OCI-LY1 (cell line): ENCODE measurements around the gene ZIC3.

Source experiments
- H2AFZ ChIP-seq: fragments of 200-600 bp; sonication (generic), shearing (Covaris generic); 2 replicates; pipeline ENCODE4 v1.6.0; 2014; ENCODE audit warnings: antibody characterized with exemption, mild to moderate bottlenecking, low read length
- H3F3A ChIP-seq: fragments of 200-600 bp; sonication (generic), shearing (Covaris generic); 2 replicates; pipeline ENCODE4 v1.6.0; 2014; ENCODE audit warnings: mild to moderate bottlenecking, antibody characterized with exemption, low read length, moderate library complexity; ENCODE audit not compliant: insufficient read depth
- H3K27ac ChIP-seq: fragments of 200-600 bp; sonication (generic); 2 replicates; pipeline ENCODE4 v1.5.1; 2014; ENCODE audit warnings: low read length, mixed run types, mild to moderate bottlenecking, low read depth; ENCODE audit not compliant: poor library complexity, severe bottlenecking
- H3K27me3 ChIP-seq: fragments of 200-600 bp; sonication (generic); 2 replicates; pipeline ENCODE4 v1.6.0; 2014; ENCODE audit warnings: antibody characterized with exemption, mild to moderate bottlenecking, low read length, moderate library complexity; ENCODE audit not compliant: insufficient read depth
- H3K36me3 ChIP-seq: fragments of 200-600 bp; sonication (generic); 2 replicates; pipeline ENCODE4 v1.6.1; 2014; ENCODE audit warnings: mild to moderate bottlenecking, antibody characterized with exemption, low read length, moderate library complexity, mixed read lengths; ENCODE audit not compliant: insufficient read depth
- H3K4me1 ChIP-seq: fragments of 200-600 bp; sonication (generic); 2 replicates; pipeline ENCODE4 v1.5.1; 2014; ENCODE audit warnings: mild to moderate bottlenecking, low read length, moderate library complexity; ENCODE audit not compliant: insufficient read depth, severe bottlenecking
- H3K4me2 ChIP-seq: fragments of 200-600 bp; sonication (generic), shearing (Covaris generic); 2 replicates; pipeline ENCODE4 v1.6.1; 2014; ENCODE audit warnings: low read length
- H3K4me3 ChIP-seq: fragments of 200-600 bp; sonication (generic); 2 replicates; pipeline ENCODE4 v1.5.1; 2014; ENCODE audit warnings: low read length, low read depth, mild to moderate bottlenecking, mixed read lengths; ENCODE audit not compliant: poor library complexity, severe bottlenecking
- H3K79me2 ChIP-seq: fragments of 200-600 bp; shearing (Covaris generic); 2 replicates; pipeline ENCODE4 v1.6.1; 2016; ENCODE audit warnings: mixed run types, low read length, mixed read lengths; ENCODE audit not compliant: insufficient read depth
- H3K9ac ChIP-seq: fragments of 200-600 bp; sonication (generic), shearing (Covaris generic); 2 replicates; pipeline ENCODE4 v1.6.1; 2014; ENCODE audit warnings: mild to moderate bottlenecking, low read length, mixed read lengths
- H3K9me2 ChIP-seq: fragments of 200-600 bp; sonication (generic), shearing (Covaris generic); 2 replicates; pipeline ENCODE4 v1.6.1; 2014; ENCODE audit warnings: low read depth, mild to moderate bottlenecking, low read length, mixed read lengths
- H3K9me3 ChIP-seq: fragments of 200-600 bp; shearing (Covaris generic); 2 replicates; pipeline ENCODE4 v1.6.1; 2014; ENCODE audit warnings: low read length, mixed read lengths
- H4K20me1 ChIP-seq: fragments of 200-600 bp; sonication (generic), shearing (Covaris generic); 2 replicates; pipeline ENCODE4 v1.6.0; 2016; ENCODE audit warnings: mild to moderate bottlenecking, low read length; ENCODE audit not compliant: insufficient read depth
- EZH2 ChIP-seq: fragments of 200-600 bp; sonication (generic), shearing (Covaris generic); IDR thresholded peaks from 2 replicates; pipeline ENCODE4 v1.8.0; 2017; ENCODE audit warnings: borderline replicate concordance, mixed run types, mild to moderate bottlenecking, antibody characterized with exemption, low read length, moderate library complexity, mixed read lengths
- TF ChIP-seq, protein P1 (sequence below): fragments of 200-600 bp; sonication (generic), shearing (Covaris generic); IDR thresholded peaks from 2 replicates; pipeline ENCODE4 v1.5.1; 2017; ENCODE audit warnings: mild to moderate bottlenecking, antibody characterized with exemption, low read length, moderate library complexity, mixed read lengths

ZIC3 gene

DNA sequence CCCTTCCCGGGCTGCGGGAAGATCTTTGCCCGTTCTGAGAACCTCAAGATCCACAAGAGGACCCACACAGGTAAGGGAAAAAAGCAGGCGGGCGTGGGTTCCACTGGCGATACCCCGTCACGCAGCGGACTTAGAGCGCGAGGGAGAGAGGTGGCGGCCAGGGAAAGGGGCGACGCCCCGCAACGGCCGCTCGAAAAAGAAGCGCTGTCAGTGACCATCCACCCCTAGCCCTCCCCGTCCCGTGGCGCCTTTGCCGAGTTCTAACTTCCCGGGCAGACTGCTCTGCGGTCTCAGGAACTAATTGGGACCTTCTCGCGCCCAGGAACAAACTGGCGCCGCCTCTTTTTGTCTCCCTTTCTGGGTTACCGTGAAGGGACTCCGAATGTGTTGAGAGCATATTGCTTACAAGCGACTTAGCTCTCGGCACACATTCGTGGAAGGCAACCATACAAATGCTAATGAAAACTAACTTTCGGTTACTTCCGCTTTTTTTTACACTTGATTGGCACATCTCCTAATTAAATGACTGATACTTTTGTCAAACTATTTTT lies 1.8 kb downstream of the ZIC3 start:
- no peak overlapping the region for H3K4me3 ChIP-seq
- H4K20me1 ChIP-seq: no peaks in the 10 kb centered on the region
- H3K9me3 ChIP-seq: no peaks in the 10 kb centered on the region
- H3K4me2 ChIP-seq: no peak overlapping the region
- no peaks in the 10 kb centered on the region for H3K79me2 ChIP-seq
- H3K9me2 ChIP-seq: no peaks in the 10 kb centered on the region
- H3K9ac ChIP-seq: no peak overlapping the region
- no peaks in the 10 kb centered on the region for H3K36me3 ChIP-seq
- no peaks in the 10 kb centered on the region for H3K27me3 ChIP-seq
- no peak for TF ChIP-seq EZH2
- TF ChIP-seq, protein P1, sequence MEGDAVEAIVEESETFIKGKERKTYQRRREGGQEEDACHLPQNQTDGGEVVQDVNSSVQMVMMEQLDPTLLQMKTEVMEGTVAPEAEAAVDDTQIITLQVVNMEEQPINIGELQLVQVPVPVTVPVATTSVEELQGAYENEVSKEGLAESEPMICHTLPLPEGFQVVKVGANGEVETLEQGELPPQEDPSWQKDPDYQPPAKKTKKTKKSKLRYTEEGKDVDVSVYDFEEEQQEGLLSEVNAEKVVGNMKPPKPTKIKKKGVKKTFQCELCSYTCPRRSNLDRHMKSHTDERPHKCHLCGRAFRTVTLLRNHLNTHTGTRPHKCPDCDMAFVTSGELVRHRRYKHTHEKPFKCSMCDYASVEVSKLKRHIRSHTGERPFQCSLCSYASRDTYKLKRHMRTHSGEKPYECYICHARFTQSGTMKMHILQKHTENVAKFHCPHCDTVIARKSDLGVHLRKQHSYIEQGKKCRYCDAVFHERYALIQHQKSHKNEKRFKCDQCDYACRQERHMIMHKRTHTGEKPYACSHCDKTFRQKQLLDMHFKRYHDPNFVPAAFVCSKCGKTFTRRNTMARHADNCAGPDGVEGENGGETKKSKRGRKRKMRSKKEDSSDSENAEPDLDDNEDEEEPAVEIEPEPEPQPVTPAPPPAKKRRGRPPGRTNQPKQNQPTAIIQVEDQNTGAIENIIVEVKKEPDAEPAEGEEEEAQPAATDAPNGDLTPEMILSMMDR: no peak
- H2AFZ ChIP-seq: no peak overlapping the region
- no peaks in the 10 kb centered on the region for H3K4me1 ChIP-seq
- H3K27ac ChIP-seq: no peak overlapping the region
- no peaks in the 10 kb centered on the region for H3F3A ChIP-seq

GRCh38 chrX:137568741-137569469 lies 3.0 kb downstream of the ZIC3 start:
- Histone ChIP-seq H3K9me3 (no peaks in the 10 kb centered on the region), H3K9ac (no peak overlapping the region), H3K4me1 (no peaks in the 10 kb centered on the region), H3K79me2 (no peaks in the 10 kb centered on the region), H4K20me1 (no peaks in the 10 kb centered on the region), H3K27me3 (no peaks in the 10 kb centered on the region), H3K27ac (no peak overlapping the region), H3K36me3 (no peaks in the 10 kb centered on the region), H3F3A (no peaks in the 10 kb centered on the region), H2AFZ (no peak overlapping the region), H3K9me2 (no peaks in the 10 kb centered on the region), H3K4me2 (no peak overlapping the region), H3K4me3 (no peak overlapping the region)
- TF ChIP-seq, protein P1: no peak
- no peak for TF ChIP-seq EZH2

DNA sequence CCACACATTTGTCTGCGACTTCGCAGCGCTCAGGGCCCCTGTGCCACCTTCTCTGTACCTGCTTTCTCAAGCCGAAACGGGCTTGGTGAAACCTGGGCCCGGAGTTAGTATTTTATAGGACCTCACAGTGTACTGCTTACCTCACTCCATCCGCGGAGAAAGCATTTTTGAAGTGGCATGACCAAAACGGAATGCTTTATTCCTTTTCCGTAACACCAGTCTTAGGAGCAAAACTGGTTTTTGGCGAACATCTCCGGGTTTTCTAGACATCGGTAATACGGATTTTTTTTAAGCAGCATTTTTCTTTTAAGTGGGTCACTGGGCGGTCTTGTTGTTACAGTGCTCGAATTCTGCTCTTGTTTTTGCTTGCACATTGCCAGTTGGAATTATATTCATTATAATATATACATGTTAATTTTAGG lies 3.6 kb downstream of the ZIC3 start:
- no peak overlapping the region for H2AFZ ChIP-seq
- H4K20me1 ChIP-seq: no peaks in the 10 kb centered on the region
- no peaks in the 10 kb centered on the region for H3K79me2 ChIP-seq
- TF ChIP-seq, protein P1: no peak
- TF ChIP-seq EZH2: no peak
- H3K9me3 ChIP-seq: no peaks in the 10 kb centered on the region
- H3K36me3 ChIP-seq: no peaks in the 10 kb centered on the region
- no peak overlapping the region for H3K4me2 ChIP-seq
- no peaks in the 10 kb centered on the region for H3K27me3 ChIP-seq
- no peaks in the 10 kb centered on the region for H3K9me2 ChIP-seq
- H3K27ac ChIP-seq: no peak overlapping the region
- H3K4me3 ChIP-seq: no peak overlapping the region
- no peaks in the 10 kb centered on the region for H3F3A ChIP-seq
- no peaks in the 10 kb centered on the region for H3K4me1 ChIP-seq
- no peak overlapping the region for H3K9ac ChIP-seq
